ENCODE data around the gene RCCD1.

RCCD1 gene

GRCh38 chr15:90946538-90946937 is 8.1 kb upstream of the RCCD1 start:
- in situ Hi-C loops (cut with HindIII; ENCODE audit: low sequenced_read_pairs): no loop called here
- no peak for DNase-seq (ENCODE audit: low read depth)
- no peak for TF ChIP-seq CTCF (IDR thresholded peaks at IDR 0.05; ENCODE audit: low read depth, low read length, missing control alignments)
- H3K4me3 ChIP-seq (ENCODE audit: low read depth, low read length): no peak overlapping the region

GRCh38 chr15:90946941-90947576 is 7.6 kb upstream of the RCCD1 start:
- in situ Hi-C loops (cut with HindIII; ENCODE audit: low sequenced_read_pairs): no loop called here
- DNase-seq (ENCODE audit: low read depth): no peak
- no peak for TF ChIP-seq CTCF (IDR thresholded peaks at IDR 0.05; ENCODE audit: low read depth, low read length, missing control alignments)
- no peak overlapping the region for H3K4me3 ChIP-seq (ENCODE audit: low read depth, low read length)

- H3K4me3 ChIP-seq (ENCODE audit: low read depth, low read length): no peak overlapping the region
- no peak for DNase-seq (ENCODE audit: low read depth)
- in situ Hi-C loops (cut with HindIII; ENCODE audit: low sequenced_read_pairs): no loop called here
These were observed 6.9 kb upstream of the RCCD1 start for GRCh38 chr15:90947577-90948357.

GRCh38 chr15:90948506-90948905 is 6.2 kb upstream of the RCCD1 start:
- no peak for DNase-seq (ENCODE audit: low read depth)
- H3K4me3 ChIP-seq (ENCODE audit: low read depth, low read length): no peak overlapping the region
- TF ChIP-seq CTCF (IDR thresholded peaks at IDR 0.05; ENCODE audit: low read depth, low read length, missing control alignments): no peak
- in situ Hi-C loops (cut with HindIII; ENCODE audit: low sequenced_read_pairs): no loop called here

More at GRCh38 chr15:90947577-90948357, 6.9 kb upstream of the RCCD1 start:
- no peak for TF ChIP-seq CTCF (IDR thresholded peaks at IDR 0.05; ENCODE audit: low read depth, low read length, missing control alignments)

- in situ Hi-C loops (cut with HindIII; ENCODE audit: low sequenced_read_pairs): no loop called here
- TF ChIP-seq CTCF (IDR thresholded peaks at IDR 0.05; ENCODE audit: low read depth, low read length, missing control alignments): no peak
These were observed 4.6 kb upstream of the RCCD1 start for GRCh38 chr15:90949979-90950675.

GRCh38 chr15:90950676-90951075 is 4.0 kb upstream of the RCCD1 start:
- no peak for DNase-seq (ENCODE audit: low read depth)
- no peak for TF ChIP-seq CTCF (IDR thresholded peaks at IDR 0.05; ENCODE audit: low read depth, low read length, missing control alignments)
- H3K4me3 ChIP-seq (ENCODE audit: low read depth, low read length): no peak overlapping the region
- in situ Hi-C loops (cut with HindIII; ENCODE audit: low sequenced_read_pairs): no loop called here

More at GRCh38 chr15:90949979-90950675, 4.6 kb upstream of the RCCD1 start:
- no peak for DNase-seq (ENCODE audit: low read depth)
- no peak overlapping the region for H3K4me3 ChIP-seq (ENCODE audit: low read depth, low read length)

Measured in astrocyte of the cerebellum (primary cell).